Measurements from ENCODE around the gene CTR9. TPM values are rescaled to one million over a fixed set of nuclear protein-coding genes. Genes with fewer than 3 reads are reported as not detected.

CTR9 gene
- total and polyA plus RNA-seq, 9 of the 15 experiments (the other 6 are each of a cell fraction or from before 2014, with no cell fraction given): 25.4 to 79.3 (median 47.3) TPM

- TF ChIP-seq MLLT1 (IDR thresholded peaks at IDR 0.05): 0 out of 4 replicates have a peak, but pooled peaks have one; percentile 14 to 29
- no peak for TF ChIP-seq GTF3C2 (IDR thresholded peaks at IDR 0.05; ENCODE audit: borderline replicate concordance, extremely low read depth, insufficient read length)
- TF ChIP-seq THRA (IDR thresholded peaks at IDR 0.05): no peak
- peak; percentile 18 to 46; a peak in 2 of 4 replicates for TF ChIP-seq MNT (conservative IDR thresholded peaks at IDR 0.05)
- TF ChIP-seq KAT8 (IDR thresholded peaks at IDR 0.05; ENCODE audit: low read depth): no peak
- 0 out of 2 replicates have a peak, but pooled peaks have one; percentile 23 for TF ChIP-seq ZNF133 (CRISPR knock-in tag; IDR thresholded peaks at IDR 0.05)
- TF ChIP-seq ETV6 (IDR thresholded peaks at IDR 0.05; ENCODE audit: borderline replicate concordance in 1 of 2, low read depth in 2 of 2, low read length in 1 of 2): no peak
- TF ChIP-seq ETV6 (CRISPR knock-in tag; IDR thresholded peaks at IDR 0.05; ENCODE audit: borderline replicate concordance): no peak
- no peak for TF ChIP-seq CBX1 (IDR thresholded peaks at IDR 0.05; ENCODE audit: low read depth)
- TF ChIP-seq GABPB1 (CRISPR knock-in tag; IDR thresholded peaks at IDR 0.05): peak; percentile 18; the same call in 1 of the 2 replicates
- no peak for TF ChIP-seq TAF7 (tag; IDR thresholded peaks at IDR 0.05)
- TF ChIP-seq SNRNP70 (optimal IDR thresholded peaks at IDR 0.05; ENCODE audit: low read depth, low read length): peak; percentile 58
- no peak for TF ChIP-seq RBM14 (IDR thresholded peaks at IDR 0.05; ENCODE audit: borderline replicate concordance, insufficient read depth, low read depth, low read length)
- TF ChIP-seq THRAP3 (IDR thresholded peaks at IDR 0.05; ENCODE audit: borderline replicate concordance): no peak
- TF ChIP-seq FOXO4 (CRISPR knock-in tag; IDR thresholded peaks at IDR 0.05): no peak
- no peak for TF ChIP-seq NR2F6 (CRISPR knock-in tag; IDR thresholded peaks at IDR 0.05)
- TF ChIP-seq E2F3 (CRISPR knock-in tag; IDR thresholded peaks at IDR 0.05): no peak; the same call in 1 of the 2 replicates
- no peak for TF ChIP-seq HOXB6 (CRISPR knock-in tag; IDR thresholded peaks at IDR 0.05; ENCODE audit: borderline replicate concordance)
Observed at GRCh38 chr11:10807493-10808234, 56.6 kb downstream of the CTR9 start (continued).
